Spinal cord (tissue), 10 donors: ENCODE results near the gene WNT9B. TPM values are rescaled to one million over a fixed set of nuclear protein-coding genes. Genes with fewer than 3 reads are reported as not detected.

Experiments used
- DNase-seq, 6 donors: peaks; one replicate each; pipeline versions ENCODE4 v3.0.0 to v3.0.0-alpha.2; 2013 to 2015; ENCODE audit warnings: low spot score in 6 of 6, low read depth in 4 of 6
- H3K27ac ChIP-seq: one replicate; pipeline ENCODE4 v1.5.1; 2013; ENCODE audit warnings: low read depth, low read length, control low read depth
- H3K27me3 ChIP-seq: one replicate; pipeline ENCODE4 v1.6.1; 2013; ENCODE audit warnings: low read length; ENCODE audit not compliant: control insufficient read depth, insufficient read depth
- H3K36me3 ChIP-seq: one replicate; pipeline ENCODE4 v1.6.1; 2013; ENCODE audit warnings: low read length; ENCODE audit not compliant: control insufficient read depth, insufficient read depth
- H3K4me1 ChIP-seq: one replicate; pipeline ENCODE4 v1.6.1; 2013; ENCODE audit warnings: low read length; ENCODE audit not compliant: control insufficient read depth, insufficient read depth
- H3K4me3 ChIP-seq: one replicate; pipeline ENCODE4 v1.5.1; 2013; ENCODE audit warnings: low read depth, low read length, control low read depth
- H3K9me3 ChIP-seq: one replicate; pipeline ENCODE4 v1.6.1; 2013; ENCODE audit warnings: low read length; ENCODE audit not compliant: control insufficient read depth, insufficient read depth
- WGBS: methylation state at CpG from one replicate; pipeline ENCODE4 v1.1.5; 2013; ENCODE audit warnings: missing lambda C conversion rate; ENCODE audit not compliant: insufficient coverage; 5-methylcytosine and 5-hydroxymethylcytosine counted together
- polyA plus RNA-seq, 2 donors: library from polyadenylated mRNA; unstranded; fragments of 120-200 nt; gene quantifications; one replicate each; pipeline ENCODE4 v1.2.1, GENCODE V29; 2013; ENCODE audit not compliant: insufficient read length in 2 of 2
- total RNA-seq, 2 donors: library from RNA; depleted of rRNA in 1 of 2; stranded (reverse); fragments of 120-200 nt in 1 of 2; fragments of >200 nt in 1 of 2; gene quantifications; one replicate each; pipeline versions ENCODE4 v1.2.3 to v1.2.4, GENCODE V29; 2013 to 2014
- donor health status: healthy.

Gene WNT9B
- total and polyA plus RNA-seq, 4 donors, result 0.44 to 2.1 (median 0.96) TPM

GRCh38 chr17:46850688-46851028 lies 725 bp upstream of the WNT9B start:
- Histone ChIP-seq H3K27ac (no peak overlapping the region), H3K9me3 (no peaks in the 10 kb centered on the region), H3K4me1 (peaks cover 14% of the 10 kb centered on the region), H3K4me3 (peak overlapping the region; percentile 27), H3K27me3 (peaks cover 23% of the 10 kb centered on the region), H3K36me3 (no peaks in the 10 kb centered on the region)
- DNase-seq, result no peak
- WGBS, result 26% methylated on average over 11 of the region's 13 CpGs

GRCh38 chr17:46853896-46854444 lies 2.6 kb downstream of the WNT9B start:
- Histone ChIP-seq H3K4me1 (peaks cover 14% of the 10 kb centered on the region), H3K36me3 (no peaks in the 10 kb centered on the region), H3K27me3 (peaks cover 23% of the 10 kb centered on the region), H3K27ac (no peak overlapping the region), H3K9me3 (no peaks in the 10 kb centered on the region), H3K4me3 (no peak overlapping the region)
- WGBS, result 82% methylated on average over 4 of the region's 6 CpGs
- no peak for DNase-seq

GRCh38 chr17:46854515-46854914 lies 3.1 kb downstream of the WNT9B start:
- no CpG with 5 or more reads among the region's 3 CpGs for WGBS

GRCh38 chr17:46854948-46855347 lies 3.6 kb downstream of the WNT9B start:
- Histone ChIP-seq H3K4me3 (no peak overlapping the region), H3K27me3 (peaks cover 23% of the 10 kb centered on the region), H3K4me1 (peaks cover 14% of the 10 kb centered on the region), H3K36me3 (no peaks in the 10 kb centered on the region), H3K27ac (no peak overlapping the region), H3K9me3 (no peaks in the 10 kb centered on the region)
- DNase-seq, result no peak
- WGBS, result 79% methylated on average over 3 of the region's 4 CpGs

More at GRCh38 chr17:46854515-46854914, 3.1 kb downstream of the WNT9B start:
- no peak overlapping the region for H3K4me3 ChIP-seq
- H3K9me3 ChIP-seq, result no peaks in the 10 kb centered on the region
- peaks cover 14% of the 10 kb centered on the region for H3K4me1 ChIP-seq
- no peaks in the 10 kb centered on the region for H3K36me3 ChIP-seq
- DNase-seq, result no peak
- no peak overlapping the region for H3K27ac ChIP-seq
- H3K27me3 ChIP-seq, result peaks cover 23% of the 10 kb centered on the region

- Histone ChIP-seq H3K27ac (no peak overlapping the region), H3K36me3 (no peaks in the 10 kb centered on the region), H3K4me3 (no peak overlapping the region), H3K27me3 (peaks cover 4% of the 10 kb centered on the region), H3K4me1 (no peaks in the 10 kb centered on the region), H3K9me3 (no peaks in the 10 kb centered on the region)
- WGBS, result 100% methylated on average over 1 of the region's 1 CpG
- DNase-seq, result no peak
Measured at GRCh38 chr17:46857600-46857999, 6.2 kb downstream of the WNT9B start.

- Histone ChIP-seq H3K27ac (no peak overlapping the region), H3K9me3 (no peaks in the 10 kb centered on the region), H3K4me1 (peaks cover 5% of the 10 kb centered on the region), H3K36me3 (no peaks in the 10 kb centered on the region), H3K4me3 (no peak overlapping the region), H3K27me3 (no peaks in the 10 kb centered on the region)
- 88% methylated on average over 5 of the region's 5 CpGs for WGBS
- no peak for DNase-seq
Measured at GRCh38 chr17:46859996-46860395, 8.6 kb downstream of the WNT9B start.

- peaks cover 11% of the 10 kb centered on the region for H3K4me1 ChIP-seq
- WGBS, result 28% methylated on average over 13 of the region's 13 CpGs
Measured at GRCh38 chr17:46862949-46863348, 11.6 kb downstream of the WNT9B start.

DNA sequence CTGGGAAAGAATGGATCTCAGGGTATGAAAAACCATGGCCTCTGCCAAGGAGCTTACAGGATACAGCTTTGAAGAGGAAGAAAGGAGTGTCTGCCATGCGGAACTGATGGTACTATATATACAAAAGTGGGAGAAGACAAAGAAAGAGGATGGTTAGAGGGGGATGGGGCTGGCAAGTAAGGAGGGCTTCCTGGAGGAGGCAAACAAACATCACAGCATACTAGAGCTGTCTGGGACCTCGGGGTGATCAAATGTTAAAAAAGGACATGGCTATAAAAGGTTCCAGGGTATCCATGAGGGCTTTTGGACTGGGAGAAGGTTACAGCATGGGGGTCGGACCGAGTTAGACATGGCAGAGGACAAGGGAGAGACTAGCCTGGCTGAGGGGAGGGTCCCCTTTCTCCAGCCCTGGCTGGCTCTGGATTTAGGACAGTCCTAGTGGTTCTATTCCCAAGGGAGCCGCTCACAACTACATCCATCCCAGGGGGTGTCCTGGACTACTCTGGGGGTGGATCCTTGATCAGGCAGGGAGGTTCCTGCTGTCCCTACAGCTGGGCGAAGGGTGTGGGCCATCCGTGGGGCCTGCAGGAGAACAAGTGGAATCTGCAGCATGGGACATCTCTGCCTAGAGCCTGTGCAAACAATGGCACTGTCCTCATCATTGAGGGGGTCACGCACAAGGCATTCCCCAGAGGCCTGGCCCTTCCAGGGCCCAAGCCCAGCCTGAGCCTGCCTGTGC lies 12.2 kb downstream of the WNT9B start:
- no peak overlapping the region for H3K4me3 ChIP-seq
- no peak for DNase-seq
- H3K4me1 ChIP-seq, result peaks cover 11% of the 10 kb centered on the region
- no peaks in the 10 kb centered on the region for H3K36me3 ChIP-seq
- no peak overlapping the region for H3K27ac ChIP-seq
- 90% methylated on average over 8 of the region's 8 CpGs for WGBS
- H3K9me3 ChIP-seq, result no peaks in the 10 kb centered on the region
- no peaks in the 10 kb centered on the region for H3K27me3 ChIP-seq

More at GRCh38 chr17:46862949-46863348, 11.6 kb downstream of the WNT9B start:
- no peaks in the 10 kb centered on the region for H3K27me3 ChIP-seq
- H3K9me3 ChIP-seq, result no peaks in the 10 kb centered on the region
- H3K4me3 ChIP-seq, result no peak overlapping the region
- H3K27ac ChIP-seq, result no peak overlapping the region
- no peaks in the 10 kb centered on the region for H3K36me3 ChIP-seq
- no peak for DNase-seq

- no peak overlapping the region for H3K27ac ChIP-seq
- peaks cover 11% of the 10 kb centered on the region for H3K4me1 ChIP-seq
- 27% methylated on average over 2 of the region's 8 CpGs for WGBS
- no peaks in the 10 kb centered on the region for H3K9me3 ChIP-seq
- no peaks in the 10 kb centered on the region for H3K36me3 ChIP-seq
- H3K27me3 ChIP-seq, result no peaks in the 10 kb centered on the region
- peak in 2 of 6 donors; percentile 38 to 64 for DNase-seq
- no peak overlapping the region for H3K4me3 ChIP-seq
Measured at GRCh38 chr17:46865100-46865499, 13.7 kb downstream of the WNT9B start.

DNA sequence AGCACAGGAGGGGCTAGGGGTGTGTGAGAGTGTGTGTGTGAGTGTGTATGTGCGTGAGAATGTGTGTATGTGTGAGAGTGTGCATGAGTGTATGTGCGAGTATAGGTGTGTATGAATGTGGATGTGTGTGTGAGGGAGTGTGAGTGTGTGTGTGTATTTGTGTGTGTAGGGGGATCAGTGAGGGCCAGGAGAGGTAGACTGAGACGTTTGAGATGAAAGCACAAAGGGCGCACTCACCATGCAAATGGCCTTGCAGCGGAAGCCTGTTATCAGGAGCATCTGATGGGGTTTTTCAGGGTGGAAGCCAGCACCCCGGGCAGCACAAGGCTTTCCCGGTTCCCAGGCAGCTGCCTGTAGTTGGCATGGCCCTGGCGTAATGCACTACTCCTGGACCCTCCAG lies 14.9 kb downstream of the WNT9B start:
- Histone ChIP-seq H3K4me1 (peaks cover 11% of the 10 kb centered on the region), H3K9me3 (no peaks in the 10 kb centered on the region), H3K4me3 (no peak overlapping the region), H3K27me3 (no peaks in the 10 kb centered on the region), H3K27ac (no peak overlapping the region), H3K36me3 (no peaks in the 10 kb centered on the region)
- DNase-seq, result no peak
- 74% methylated on average over 6 of the region's 8 CpGs for WGBS
